Upper lobe of left lung (tissue), 4 donors: Measurements from ENCODE around the gene PWWP2B.

ENCODE experiments used
- EP300 ChIP-seq, 4 donors: sonication (generic); formaldehyde crosslinking; IDR thresholded peaks; one replicate each; pipeline ENCODE4 v1.5.1; 2017; ENCODE audit warnings: antibody characterized with exemption in 4 of 4, control low read depth in 2 of 4
- POLR2A ChIP-seq, 4 donors: fragments of 450-650 bp; IDR thresholded peaks; one replicate each; pipeline ENCODE4 v1.5.1; 2016 to 2017; ENCODE audit warnings: antibody characterized with exemption in 4 of 4, mild to moderate bottlenecking in 2 of 4
- POLR2AphosphoS5 ChIP-seq, 2 donors: sonication (generic); formaldehyde crosslinking; IDR thresholded peaks; one replicate each; pipeline ENCODE4 v1.5.1; 2017; ENCODE audit warnings: antibody characterized with exemption in 2 of 2
- TF ChIP-seq, protein P1 (sequence below), 6 experiments: fragments of 450-650 bp in 4 of 6; fragments of 200-600 bp in 2 of 6; sonication (generic) in 2 of 6; IDR thresholded peaks; one replicate each; pipeline ENCODE4 v1.5.1; 2016 to 2019; ENCODE audit warnings: antibody characterized with exemption in 6 of 6

DNA sequence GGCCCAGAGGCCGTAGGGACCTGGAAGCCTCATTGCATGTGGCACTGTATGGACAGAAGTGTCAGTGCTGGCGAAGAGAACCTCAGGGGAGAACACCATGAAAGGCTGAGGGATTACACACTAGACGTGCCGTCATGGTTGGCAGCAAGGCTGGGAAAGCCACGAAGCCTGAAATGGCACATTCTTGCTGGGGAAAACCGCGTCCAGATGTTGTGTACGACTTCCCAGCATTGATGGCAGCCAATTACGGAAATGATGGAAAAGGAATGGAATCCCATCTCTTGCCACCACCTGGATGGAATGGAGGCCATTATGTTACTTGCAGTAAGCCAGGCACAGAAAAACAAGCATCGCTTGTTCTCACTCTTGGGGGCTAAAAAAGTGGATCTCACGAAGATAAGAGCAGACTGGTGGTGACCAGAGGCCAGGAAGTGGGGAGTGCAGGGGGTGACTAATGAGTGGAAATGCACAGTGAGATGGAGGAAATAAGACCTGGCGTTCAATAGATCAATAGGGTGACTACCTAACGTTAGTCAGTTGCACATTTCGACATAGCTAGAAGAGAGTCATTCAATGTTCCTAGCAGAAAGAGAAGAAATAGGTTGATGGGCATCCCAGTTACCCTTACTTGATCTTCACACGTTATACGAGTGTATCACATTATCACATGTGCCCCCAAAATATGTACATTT is 14.6 kb upstream of the PWWP2B start:
- TF ChIP-seq, protein P1, sequence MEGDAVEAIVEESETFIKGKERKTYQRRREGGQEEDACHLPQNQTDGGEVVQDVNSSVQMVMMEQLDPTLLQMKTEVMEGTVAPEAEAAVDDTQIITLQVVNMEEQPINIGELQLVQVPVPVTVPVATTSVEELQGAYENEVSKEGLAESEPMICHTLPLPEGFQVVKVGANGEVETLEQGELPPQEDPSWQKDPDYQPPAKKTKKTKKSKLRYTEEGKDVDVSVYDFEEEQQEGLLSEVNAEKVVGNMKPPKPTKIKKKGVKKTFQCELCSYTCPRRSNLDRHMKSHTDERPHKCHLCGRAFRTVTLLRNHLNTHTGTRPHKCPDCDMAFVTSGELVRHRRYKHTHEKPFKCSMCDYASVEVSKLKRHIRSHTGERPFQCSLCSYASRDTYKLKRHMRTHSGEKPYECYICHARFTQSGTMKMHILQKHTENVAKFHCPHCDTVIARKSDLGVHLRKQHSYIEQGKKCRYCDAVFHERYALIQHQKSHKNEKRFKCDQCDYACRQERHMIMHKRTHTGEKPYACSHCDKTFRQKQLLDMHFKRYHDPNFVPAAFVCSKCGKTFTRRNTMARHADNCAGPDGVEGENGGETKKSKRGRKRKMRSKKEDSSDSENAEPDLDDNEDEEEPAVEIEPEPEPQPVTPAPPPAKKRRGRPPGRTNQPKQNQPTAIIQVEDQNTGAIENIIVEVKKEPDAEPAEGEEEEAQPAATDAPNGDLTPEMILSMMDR (IDR thresholded peaks at IDR 0.05): no peak
- TF ChIP-seq EP300 (IDR thresholded peaks at IDR 0.05): no peak
- no peak for TF ChIP-seq POLR2A (IDR thresholded peaks at IDR 0.05)
- TF ChIP-seq POLR2AphosphoS5 (IDR thresholded peaks at IDR 0.05): no peak
